NCI-H2081 (cell line): ENCODE data around the gene FBXO8.

Source experiments
- DNase-seq, 2 experiments: peaks; one replicate each; lab custom pipeline; 2025; lab: John Stamatoyannopoulos, UW

FBXO8 gene

GRCh38 chr4:174244441-174244840 lies 39.0 kb downstream of the FBXO8 start:
- DNase-seq = no peak

- no peak for DNase-seq
These were observed 42.3 kb downstream of the FBXO8 start for GRCh38 chr4:174241162-174241561.

- no peak for DNase-seq
These were observed 47.1 kb downstream of the FBXO8 start for GRCh38 chr4:174236359-174236758.

- no peak for DNase-seq
These were observed 52.8 kb downstream of the FBXO8 start for GRCh38 chr4:174230680-174231079.

GRCh38 chr4:174230148-174230547 lies 53.3 kb downstream of the FBXO8 start:
- DNase-seq = no peak

GRCh38 chr4:174228988-174229387 lies 54.5 kb downstream of the FBXO8 start:
- DNase-seq = no peak

GRCh38 chr4:174225349-174226049 lies 58.0 kb downstream of the FBXO8 start:
- no peak for DNase-seq

GRCh38 chr4:174224550-174224949 lies 58.9 kb downstream of the FBXO8 start:
- DNase-seq = no peak

- peak; percentile 13 to 34 for DNase-seq
These were observed 61.1 kb downstream of the FBXO8 start for GRCh38 chr4:174222266-174222872.

- no peak for DNase-seq
These were observed 65.2 kb downstream of the FBXO8 start for GRCh38 chr4:174218127-174218790.

GRCh38 chr4:174217273-174218126 lies 66.0 kb downstream of the FBXO8 start:
- DNase-seq = no peak

- DNase-seq = no peak
These were observed 66.6 kb downstream of the FBXO8 start for GRCh38 chr4:174216799-174217272.

- DNase-seq = no peak
These were observed 67.3 kb downstream of the FBXO8 start for GRCh38 chr4:174215961-174216680.

- DNase-seq = no peak
These were observed 68.4 kb downstream of the FBXO8 start for GRCh38 chr4:174215057-174215456.

GRCh38 chr4:174214101-174214878 lies 69.2 kb downstream of the FBXO8 start:
- DNase-seq = no peak

GRCh38 chr4:174213731-174214100 lies 69.8 kb downstream of the FBXO8 start:
- no peak for DNase-seq

GRCh38 chr4:174212061-174212460 lies 71.4 kb downstream of the FBXO8 start:
- DNase-seq = no peak

- no peak for DNase-seq
These were observed 71.8 kb downstream of the FBXO8 start for GRCh38 chr4:174211622-174212044.

GRCh38 chr4:174210952-174211490 lies 72.4 kb downstream of the FBXO8 start:
- no peak for DNase-seq

- DNase-seq = no peak
These were observed 73.1 kb downstream of the FBXO8 start for GRCh38 chr4:174210354-174210753.
